Measurements from ENCODE around the gene AATK.

The AATK gene

DNA sequence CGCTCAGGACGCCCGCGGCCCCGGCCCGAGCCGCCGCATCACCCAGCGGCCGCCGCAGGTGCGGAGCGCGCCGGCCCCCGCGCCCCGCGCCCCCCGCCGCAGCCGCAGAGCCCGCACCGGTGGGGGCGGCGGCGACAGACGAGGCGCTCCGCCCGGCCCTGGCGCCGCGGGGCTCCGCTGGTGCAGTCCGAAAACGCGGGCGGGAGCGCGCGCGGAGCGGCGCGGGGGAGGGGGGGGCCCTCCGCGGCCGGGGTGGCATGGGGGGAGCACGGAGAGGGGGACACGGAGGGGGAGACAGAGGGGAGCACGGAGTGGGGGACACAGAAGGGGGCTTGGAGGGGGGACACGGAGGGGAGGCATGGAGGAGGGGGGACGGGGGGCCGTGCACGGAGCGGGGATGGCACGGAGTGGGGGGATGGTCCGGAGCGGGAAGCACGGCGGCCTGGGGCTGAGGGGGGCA, at the start of gene AATK:
AATK (minus strand) TSS at position 189 of the 460 bp plus-strand sequence. CDS start 229 bp downstream, outside the sequence.
- ChIA-PET POLR2A (interaction anchor here (1.0 kb wide), 1 partner anchor 73 kb away, joined by 3 read pairs; the partner anchor contains the start of genes NDUFAF8 and TEPSIN), CTCF (no interaction called here)
- TF ChIP-seq PKNOX1 (IDR thresholded peaks at IDR 0.05) (no peak), ZNF384 (IDR thresholded peaks at IDR 0.05) (no peak), CTBP1 (IDR thresholded peaks at IDR 0.05; ENCODE audit: borderline replicate concordance) (no peak), BHLHE40 (IDR thresholded peaks at IDR 0.05; ENCODE audit: borderline replicate concordance) (no peak), TARDBP (IDR thresholded peaks at IDR 0.05) (no peak), L3MBTL2 (conservative IDR thresholded peaks at IDR 0.05) (no peak), LEF1 (IDR thresholded peaks at IDR 0.05; ENCODE audit: borderline replicate concordance) (no peak)
- DNase-seq (ENCODE audit: extremely low spot score) = no peak

GRCh38 chr17:81213978-81214377, 48.0 kb upstream of the AATK start:
- no peak for DNase-seq (ENCODE audit: extremely low spot score)
- CTCF ChIA-PET = no interaction called here
- POLR2A ChIA-PET = no interaction called here
- no peak for TF ChIP-seq ZNF384 (IDR thresholded peaks at IDR 0.05)
- TF ChIP-seq SP1 (IDR thresholded peaks at IDR 0.05) = no peak
- TF ChIP-seq FOXK2 (IDR thresholded peaks at IDR 0.05) = no peak
- no peak for TF ChIP-seq SUZ12 (IDR thresholded peaks at IDR 0.05)
- no peak for TF ChIP-seq LEF1 (IDR thresholded peaks at IDR 0.05; ENCODE audit: borderline replicate concordance)
- no peak for TF ChIP-seq ELF4 (IDR thresholded peaks at IDR 0.05)
- TF ChIP-seq L3MBTL2 (conservative IDR thresholded peaks at IDR 0.05) = no peak
- TF ChIP-seq ARNT (IDR thresholded peaks at IDR 0.05) = no peak
- TF ChIP-seq CTBP1 (IDR thresholded peaks at IDR 0.05; ENCODE audit: borderline replicate concordance) = no peak
- no peak for TF ChIP-seq PKNOX1 (IDR thresholded peaks at IDR 0.05)

DNA sequence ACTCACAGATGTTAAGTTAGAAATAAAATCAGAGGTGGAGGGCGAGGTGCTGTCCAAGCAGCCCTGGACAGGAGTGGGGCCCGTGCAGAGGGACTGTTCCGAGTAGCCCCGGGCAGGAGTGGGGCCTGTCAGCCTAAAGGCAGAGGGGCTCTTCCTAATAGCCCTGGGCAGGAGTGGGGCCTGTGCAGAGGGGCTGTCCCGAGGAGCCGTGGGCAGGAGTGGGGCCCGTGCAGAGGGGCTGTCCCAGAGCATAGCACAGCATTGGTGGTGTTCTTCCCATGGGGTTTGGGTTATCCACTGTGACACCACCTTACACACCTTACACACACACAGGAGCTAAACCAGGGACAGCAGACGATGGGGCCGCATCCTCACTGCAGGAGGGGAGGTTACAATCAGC, 46.3 kb upstream of the AATK start:
- CTCF ChIA-PET = no interaction called here

DNA sequence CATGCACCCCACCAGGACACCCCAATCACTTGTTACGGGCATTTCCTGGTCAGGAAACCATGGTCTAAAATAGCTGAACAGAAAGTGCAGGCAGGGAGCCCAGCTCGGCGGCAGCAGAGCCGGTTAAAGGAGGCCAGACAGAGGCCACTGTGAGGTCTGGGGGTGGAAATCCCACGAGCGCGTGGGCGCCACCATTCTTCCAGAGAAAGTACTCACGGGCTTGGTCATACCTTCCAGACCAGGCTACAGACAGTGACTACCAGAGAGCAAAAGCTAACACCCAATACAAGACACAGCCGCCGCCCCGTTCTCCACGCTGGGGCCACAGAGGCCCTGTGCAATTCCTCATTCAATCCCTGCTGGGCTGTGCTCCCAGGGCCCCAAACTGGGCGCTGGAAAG, 44.8 kb upstream of the AATK start:
- POLR2A ChIA-PET = no interaction called here
- no peak for DNase-seq (ENCODE audit: extremely low spot score)
- CTCF ChIA-PET = interaction anchor here (0.6 kb wide), 1 partner anchor 71 kb away, joined by 4 read pairs; no protein-coding TSS in a partner anchor
- no peak for TF ChIP-seq CTBP1 (IDR thresholded peaks at IDR 0.05; ENCODE audit: borderline replicate concordance)

More for the DNA sequence above, 46.3 kb upstream of the AATK start:
- POLR2A ChIA-PET = no interaction called here
- TF ChIP-seq ZNF384 (IDR thresholded peaks at IDR 0.05) (no peak), FOXA1 (IDR thresholded peaks at IDR 0.05) (no peak), LEF1 (IDR thresholded peaks at IDR 0.05; ENCODE audit: borderline replicate concordance) (no peak), TARDBP (IDR thresholded peaks at IDR 0.05) (no peak), PKNOX1 (IDR thresholded peaks at IDR 0.05) (no peak), ARNT (IDR thresholded peaks at IDR 0.05) (no peak), L3MBTL2 (conservative IDR thresholded peaks at IDR 0.05) (no peak), FOXK2 (IDR thresholded peaks at IDR 0.05) (no peak), HDGF (IDR thresholded peaks at IDR 0.05; ENCODE audit: borderline replicate concordance) (no peak), FOXM1 (IDR thresholded peaks at IDR 0.05; ENCODE audit: borderline replicate concordance) (no peak), ELF4 (IDR thresholded peaks at IDR 0.05) (no peak), CTBP1 (IDR thresholded peaks at IDR 0.05; ENCODE audit: borderline replicate concordance) (no peak), BHLHE40 (IDR thresholded peaks at IDR 0.05; ENCODE audit: borderline replicate concordance) (no peak)
- DNase-seq (ENCODE audit: extremely low spot score) = no peak

- ChIA-PET POLR2A (no interaction called here), CTCF (interaction anchor here (0.6 kb wide), 1 partner anchor 71 kb away, joined by 4 read pairs; no protein-coding TSS in a partner anchor)
- no peak for TF ChIP-seq SP1 (IDR thresholded peaks at IDR 0.05)
- TF ChIP-seq L3MBTL2 (conservative IDR thresholded peaks at IDR 0.05) = no peak
- no peak for TF ChIP-seq ARNT (IDR thresholded peaks at IDR 0.05)
- TF ChIP-seq FOXA1 (IDR thresholded peaks at IDR 0.05) = no peak
- no peak for TF ChIP-seq PKNOX1 (IDR thresholded peaks at IDR 0.05)
- TF ChIP-seq ELF4 (IDR thresholded peaks at IDR 0.05) = no peak
- TF ChIP-seq FOXK2 (IDR thresholded peaks at IDR 0.05) = no peak
- TF ChIP-seq LEF1 (IDR thresholded peaks at IDR 0.05; ENCODE audit: borderline replicate concordance) = no peak
- no peak for TF ChIP-seq CTBP1 (IDR thresholded peaks at IDR 0.05; ENCODE audit: borderline replicate concordance)
- TF ChIP-seq ZNF384 (IDR thresholded peaks at IDR 0.05) = no peak
- TF ChIP-seq SUZ12 (IDR thresholded peaks at IDR 0.05) = no peak
- TF ChIP-seq TARDBP (IDR thresholded peaks at IDR 0.05) = no peak
- TF ChIP-seq BHLHE40 (IDR thresholded peaks at IDR 0.05; ENCODE audit: borderline replicate concordance) = no peak
- no peak for TF ChIP-seq HDGF (IDR thresholded peaks at IDR 0.05; ENCODE audit: borderline replicate concordance)
- DNase-seq (ENCODE audit: extremely low spot score) = no peak
Observed at GRCh38 chr17:81210466-81210865, 44.4 kb upstream of the AATK start.

DNA sequence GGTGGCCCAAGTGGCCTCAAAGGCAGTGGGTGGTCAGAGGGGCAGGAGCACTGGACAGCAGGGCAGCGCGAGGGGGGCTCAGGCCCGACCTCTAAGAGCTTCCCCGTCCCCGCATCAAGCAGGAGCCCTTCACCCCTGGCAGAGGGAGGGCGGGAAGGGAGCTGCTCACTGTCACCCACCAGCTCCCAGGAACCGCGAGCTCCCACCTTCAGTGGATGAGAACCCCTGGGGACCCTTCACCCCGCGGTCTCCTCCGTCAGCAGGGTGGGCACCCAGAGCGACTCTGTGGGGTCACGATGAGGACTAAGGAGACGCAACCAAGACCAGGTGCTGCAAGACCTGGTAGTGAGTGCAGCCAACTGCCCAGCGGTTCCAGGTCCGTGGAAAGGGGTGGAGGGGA, 43.1 kb upstream of the AATK start:
- ChIA-PET CTCF (no interaction called here), POLR2A (no interaction called here)
- no peak for DNase-seq (ENCODE audit: extremely low spot score)
- TF ChIP-seq PKNOX1 (IDR thresholded peaks at IDR 0.05) (no peak), SUZ12 (IDR thresholded peaks at IDR 0.05) (no peak), SP1 (IDR thresholded peaks at IDR 0.05) (no peak), LEF1 (IDR thresholded peaks at IDR 0.05; ENCODE audit: borderline replicate concordance) (no peak), HDGF (IDR thresholded peaks at IDR 0.05; ENCODE audit: borderline replicate concordance) (no peak), CTBP1 (IDR thresholded peaks at IDR 0.05; ENCODE audit: borderline replicate concordance) (no peak), NFRKB (IDR thresholded peaks at IDR 0.05) (no peak), L3MBTL2 (conservative IDR thresholded peaks at IDR 0.05) (no peak), TARDBP (IDR thresholded peaks at IDR 0.05) (no peak), FOXM1 (IDR thresholded peaks at IDR 0.05; ENCODE audit: borderline replicate concordance) (no peak), ARNT (IDR thresholded peaks at IDR 0.05) (no peak), FOXA1 (IDR thresholded peaks at IDR 0.05) (no peak), ELF4 (IDR thresholded peaks at IDR 0.05) (no peak), BHLHE40 (IDR thresholded peaks at IDR 0.05; ENCODE audit: borderline replicate concordance) (no peak), FOXK2 (IDR thresholded peaks at IDR 0.05) (no peak), ZNF384 (IDR thresholded peaks at IDR 0.05) (no peak)

Data from HEK293T (cell line).